ENCODE results near the gene ECE1. TPM values are rescaled to one million over a fixed set of nuclear protein-coding genes. Genes with fewer than 3 reads are reported as not detected.

The ECE1 gene
- total and polyA plus RNA-seq, 2 of the 8 experiments (the other 6 are each of a cell fraction or from before 2014, with no cell fraction given) = 21.4 to 36.8 TPM

DNA sequence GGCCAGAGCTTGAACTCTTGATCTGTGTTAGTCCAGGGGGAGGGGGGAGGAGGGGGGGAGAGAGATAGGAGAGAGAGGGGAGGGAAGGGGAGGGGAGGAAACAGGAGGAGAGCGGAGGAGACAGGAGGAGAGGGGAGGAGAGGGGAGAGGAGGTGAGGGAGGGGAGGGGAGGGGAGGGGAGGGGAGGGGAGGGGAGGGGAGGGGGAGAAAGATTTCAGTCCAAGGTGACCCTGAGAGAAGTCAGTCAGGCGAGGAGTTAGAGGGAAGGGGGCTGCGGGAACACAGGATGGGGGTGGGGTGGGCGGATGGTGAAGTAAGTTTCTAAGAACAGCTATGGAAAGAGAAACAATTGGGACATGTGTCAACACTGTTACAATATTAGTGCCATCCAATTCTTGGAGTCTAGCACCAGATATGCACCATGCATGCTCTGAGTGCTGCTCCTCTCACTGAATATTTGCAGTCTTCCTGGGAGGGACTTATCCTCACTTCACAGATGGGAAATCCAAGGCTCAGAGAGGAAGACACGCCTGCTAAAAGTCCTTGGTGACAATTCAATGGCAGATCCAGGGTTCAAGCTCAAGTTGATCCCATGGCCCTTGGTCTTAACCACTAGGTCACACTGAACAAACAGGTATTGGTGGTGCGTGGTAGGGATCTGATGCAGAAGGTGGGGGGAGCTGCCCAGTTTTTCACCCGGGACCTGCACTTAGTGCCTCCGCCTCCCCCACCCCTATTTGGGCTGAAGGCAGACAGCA lies 42.5 kb upstream of the ECE1 start:
- H3K56ac ChIP-seq (replicated peaks; ENCODE audit: insufficient read length, low read depth, low read length) = no peak overlapping the region
- peak overlapping the region; percentile 81; the same call in 1 of the 2 replicates for H2BK15ac ChIP-seq (ENCODE audit: low read length)
- H3K9me3 ChIP-seq (ENCODE audit: insufficient read depth in 2 of 2, low read depth in 1 of 2, low read length in 1 of 2) = no peaks in the 10 kb centered on the region
- WGBS, 2 experiments (ENCODE audit: extremely low coverage in 1 of 2, insufficient coverage in 1 of 2, insufficient read length in 1 of 2, insufficient replicate concordance in 2 of 2, low coverage in 1 of 2, low lambda C conversion rate in 2 of 2, missing lambda C conversion rate in 1 of 2) = 74% methylated on average over 5 of the region's 8 CpGs; no CpG with 5 or more reads in 1 of the 2 experiments
- no peak overlapping the region for H2AFZ ChIP-seq (ENCODE audit: low read length)
- no peak overlapping the region for H3K18ac ChIP-seq (ENCODE audit: extremely low read depth, low read length)
- no peak overlapping the region for H3K4me3 ChIP-seq (ENCODE audit: extremely low read depth in 1 of 4, insufficient read depth in 2 of 4, low read depth in 3 of 4, low read length in 4 of 4)
- H4K5ac ChIP-seq (ENCODE audit: insufficient read length, low read depth, low read length) = no peak overlapping the region
- no peak overlapping the region for H3K27ac ChIP-seq (ENCODE audit: low read depth, low read length)
- H3K4me1 ChIP-seq (replicated peaks in 1 of 4; ENCODE audit: control insufficient read depth in 3 of 4, insufficient read depth in 4 of 4, low read length in 3 of 4) = peaks cover 17 to 38% (median 25%) of the 10 kb centered on the region in 4 experiments
- H3K79me1 ChIP-seq (ENCODE audit: low read depth, low read length) = peaks cover 5% of the 10 kb centered on the region
- H2BK20ac ChIP-seq (ENCODE audit: low read length) = no peak overlapping the region
- no peaks in the 10 kb centered on the region for H3K36me3 ChIP-seq (ENCODE audit: control insufficient read depth in 2 of 4, insufficient read depth in 4 of 4, low read length in 3 of 4)
- no peak overlapping the region for H3K9ac ChIP-seq (replicated peaks in 1 of 4; ENCODE audit: extremely low read depth in 1 of 4, low read depth in 3 of 4, low read length in 3 of 4)
- no peak overlapping the region for H4K8ac ChIP-seq (ENCODE audit: extremely low read depth, insufficient read depth, low read length)
- H2AK5ac ChIP-seq (ENCODE audit: low read depth, low read length) = no peak overlapping the region
- H2BK12ac ChIP-seq (ENCODE audit: low read depth, low read length) = 0 out of 2 replicates have a peak overlapping the region, but pooled peaks have one; percentile 20
- DNase-seq (ENCODE audit: low read depth in 1 of 2, low spot score in 2 of 2) (no peak), FAIRE-seq (no peak)
- H4K20me1 ChIP-seq (replicated peaks in 1 of 2; ENCODE audit: control insufficient read depth in 1 of 2, insufficient read depth in 2 of 2, low read length in 2 of 2) = peaks cover 3 to 7% of the 10 kb centered on the region in 2 experiments
- no peaks in the 10 kb centered on the region for H3K23me2 ChIP-seq (ENCODE audit: low read depth, low read length)
- no peak overlapping the region for H3K14ac ChIP-seq (ENCODE audit: insufficient read length)
- H2BK120ac ChIP-seq (replicated peaks; ENCODE audit: low read depth, low read length) = no peak overlapping the region
- no peak overlapping the region for H3K23ac ChIP-seq (ENCODE audit: insufficient read length)
- CTCF ChIA-PET (ENCODE audit: partially characterized antibody) = interaction anchor here (0.5 to 12.5 kb wide), 11 partner anchors 8 to 154 kb away, joined by 3 to 168 read pairs (median 16); no protein-coding TSS in a partner anchor
- H3K4ac ChIP-seq (replicated peaks; ENCODE audit: insufficient read length, low read depth, low read length) = peak overlapping the region; percentile 24
- POLR2A ChIA-PET (ENCODE audit: partially characterized antibody) = interaction anchor here (0.6 to 1.3 kb wide), 4 partner anchors 11 to 62 kb away, joined by 3 read pairs; no protein-coding TSS in a partner anchor
- no peak overlapping the region for H3K4me2 ChIP-seq (ENCODE audit: insufficient read depth in 1 of 2, low read depth in 2 of 2, low read length in 2 of 2)
- no peak overlapping the region; the same call in 1 of the 2 replicates for H2BK5ac ChIP-seq (ENCODE audit: low read depth, low read length)
- H3K79me2 ChIP-seq (ENCODE audit: control insufficient read depth in 1 of 2, insufficient read depth in 2 of 2, low read length in 2 of 2) = peaks cover 0 to 5% of the 10 kb centered on the region in 2 experiments; a peak in 2 of 4 replicates
- H3K27me3 ChIP-seq (replicated peaks in 1 of 4; ENCODE audit: control insufficient read depth in 3 of 4, extremely low read depth in 1 of 4, insufficient read depth in 3 of 4, low read length in 3 of 4) = no peaks in the 10 kb centered on the region
- peak overlapping the region; percentile 11 for H4K91ac ChIP-seq (replicated peaks; ENCODE audit: insufficient read length, low read length)
- no peak for TF ChIP-seq KDM4A (IDR thresholded peaks at IDR 0.05; ENCODE audit: low read depth, low read length, severe bottlenecking)
- TF ChIP-seq SAP30 (IDR thresholded peaks at IDR 0.05; ENCODE audit: insufficient read depth, insufficient replicate concordance, low read length) = no peak
- no peak for TF ChIP-seq JUN (IDR thresholded peaks at IDR 0.05; ENCODE audit: low read depth, low read length)
- no peak for TF ChIP-seq SIX5 (IDR thresholded peaks at IDR 0.05; ENCODE audit: low read depth, low read length)
- TF ChIP-seq SP4 (IDR thresholded peaks at IDR 0.05; ENCODE audit: low read length) = no peak
- TF ChIP-seq SIRT6 (IDR thresholded peaks at IDR 0.05; ENCODE audit: low read length) = no peak
- TF ChIP-seq NANOG (IDR thresholded peaks at IDR 0.05; ENCODE audit: insufficient read depth, low read depth, low read length, poor library complexity, severe bottlenecking) = no peak
- TF ChIP-seq ZNF274 (IDR thresholded peaks at IDR 0.05; ENCODE audit: borderline replicate concordance, extremely low read depth, low read length) = no peak
- TF ChIP-seq HDAC2 (IDR thresholded peaks at IDR 0.05; ENCODE audit: borderline replicate concordance in 1 of 2, low read depth in 2 of 2, low read length in 2 of 2) = no peak
- TF ChIP-seq EGR1 (IDR thresholded peaks at IDR 0.05; ENCODE audit: borderline replicate concordance, low read depth, low read length) = no peak
- TF ChIP-seq, protein P1, sequence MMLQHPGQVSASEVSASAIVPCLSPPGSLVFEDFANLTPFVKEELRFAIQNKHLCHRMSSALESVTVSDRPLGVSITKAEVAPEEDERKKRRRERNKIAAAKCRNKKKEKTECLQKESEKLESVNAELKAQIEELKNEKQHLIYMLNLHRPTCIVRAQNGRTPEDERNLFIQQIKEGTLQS (IDR thresholded peaks at IDR 0.05; ENCODE audit: insufficient read depth, low read depth, low read length) = no peak
